ENCODE results near the gene CNPY1. TPM values are rescaled to one million over a fixed set of nuclear protein-coding genes. Genes with fewer than 3 reads are reported as not detected.

Gene CNPY1
- polyA plus RNA-seq, 1 of the 3 experiments (the other 2 are of a cell fraction) = not detected

DNA sequence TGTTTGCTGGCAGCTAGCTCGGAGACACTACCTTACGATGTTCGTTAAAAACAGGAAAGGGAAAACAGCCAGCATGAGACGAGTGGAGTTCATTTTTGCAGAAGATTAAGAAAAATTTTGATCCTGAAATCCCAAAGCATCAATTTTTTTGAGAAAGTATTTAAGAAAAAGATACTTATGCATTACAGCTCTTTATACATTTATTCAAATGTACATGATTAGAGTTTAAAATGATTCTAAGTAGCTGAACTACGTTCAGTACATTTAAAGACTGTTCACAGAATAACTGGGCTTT is 34.7 kb downstream of the CNPY1 start:
- Histone ChIP-seq H3K9ac (no peak overlapping the region), H3K27me3 (ENCODE audit: insufficient read depth) (peaks cover 86% of the 10 kb centered on the region), H3K79me2 (ENCODE audit: insufficient read depth) (no peaks in the 10 kb centered on the region), H3K36me3 (replicated peaks in 1 of 2; ENCODE audit: control insufficient read depth in 1 of 2, insufficient read depth in 2 of 2, low read length in 1 of 2) (no peaks in the 10 kb centered on the region), H3K9me3 (no peaks in the 10 kb centered on the region; the same call in 1 of the 2 replicates), H4K20me1 (ENCODE audit: insufficient read depth) (no peaks in the 10 kb centered on the region), H3K4me2 (no peak overlapping the region), H2AFZ (ENCODE audit: low read depth) (no peak overlapping the region), H3K4me1 (ENCODE audit: control insufficient read depth in 1 of 2, insufficient read depth in 2 of 2, low read depth in 1 of 2, low read length in 1 of 2) (no peaks in the 10 kb centered on the region), H3K27ac (ENCODE audit: low read depth in 2 of 2, low read length in 1 of 2) (no peak overlapping the region), H3K4me3 (ENCODE audit: low read depth in 2 of 2, low read length in 1 of 2) (no peak overlapping the region), H3F3A (replicated peaks; ENCODE audit: insufficient read depth) (no peaks in the 10 kb centered on the region), H3K9me2 (no peaks in the 10 kb centered on the region)
- DNase-seq = no peak
- ChIA-PET POLR2A (no interaction called here), CTCF (interaction anchor here (0.8 to 1.8 kb wide), 4 partner anchors 11 to 167 kb away, joined by 3 to 5 read pairs (median 3); no protein-coding TSS in a partner anchor)
- TF ChIP-seq CTCF (IDR thresholded peaks at IDR 0.05) (no peak), EZH2phosphoT487 (IDR thresholded peaks at IDR 0.05; ENCODE audit: borderline replicate concordance, low read depth) (no peak), JUND (IDR thresholded peaks at IDR 0.05) (no peak), ELF1 (IDR thresholded peaks at IDR 0.05) (no peak), FOSL2 (IDR thresholded peaks at IDR 0.05; ENCODE audit: borderline replicate concordance, low read depth) (no peak), RCOR1 (IDR thresholded peaks at IDR 0.05; ENCODE audit: low read length) (no peak), POLR2AphosphoS5 (IDR thresholded peaks at IDR 0.05; ENCODE audit: low read depth, low read length) (no peak), RAD21 (IDR thresholded peaks at IDR 0.05; ENCODE audit: low read length) (no peak), GATA2 (CRISPR knock-in tag; IDR thresholded peaks at IDR 0.05) (no peak), MEF2A (IDR thresholded peaks at IDR 0.05; ENCODE audit: borderline replicate concordance, low read depth) (no peak), MXI1 (IDR thresholded peaks at IDR 0.05; ENCODE audit: low read depth, low read length) (no peak), SMC3 (IDR thresholded peaks at IDR 0.05; ENCODE audit: low read depth, low read length) (no peak), ZBTB33 (IDR thresholded peaks at IDR 0.05; ENCODE audit: borderline replicate concordance, low read depth) (no peak), NRF1 (IDR thresholded peaks at IDR 0.05; ENCODE audit: low read depth, low read length) (no peak), FOXM1 (IDR thresholded peaks at IDR 0.05; ENCODE audit: low read depth) (no peak), RXRA (IDR thresholded peaks at IDR 0.05; ENCODE audit: borderline replicate concordance, low read depth) (no peak)
- TF ChIP-seq, protein P1, sequence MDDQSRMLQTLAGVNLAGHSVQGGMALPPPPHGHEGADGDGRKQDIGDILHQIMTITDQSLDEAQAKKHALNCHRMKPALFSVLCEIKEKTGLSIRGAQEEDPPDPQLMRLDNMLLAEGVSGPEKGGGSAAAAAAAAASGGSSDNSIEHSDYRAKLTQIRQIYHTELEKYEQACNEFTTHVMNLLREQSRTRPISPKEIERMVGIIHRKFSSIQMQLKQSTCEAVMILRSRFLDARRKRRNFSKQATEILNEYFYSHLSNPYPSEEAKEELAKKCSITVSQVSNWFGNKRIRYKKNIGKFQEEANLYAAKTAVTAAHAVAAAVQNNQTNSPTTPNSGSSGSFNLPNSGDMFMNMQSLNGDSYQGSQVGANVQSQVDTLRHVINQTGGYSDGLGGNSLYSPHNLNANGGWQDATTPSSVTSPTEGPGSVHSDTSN (IDR thresholded peaks at IDR 0.05) = no peak
- TF ChIP-seq, protein P2, sequence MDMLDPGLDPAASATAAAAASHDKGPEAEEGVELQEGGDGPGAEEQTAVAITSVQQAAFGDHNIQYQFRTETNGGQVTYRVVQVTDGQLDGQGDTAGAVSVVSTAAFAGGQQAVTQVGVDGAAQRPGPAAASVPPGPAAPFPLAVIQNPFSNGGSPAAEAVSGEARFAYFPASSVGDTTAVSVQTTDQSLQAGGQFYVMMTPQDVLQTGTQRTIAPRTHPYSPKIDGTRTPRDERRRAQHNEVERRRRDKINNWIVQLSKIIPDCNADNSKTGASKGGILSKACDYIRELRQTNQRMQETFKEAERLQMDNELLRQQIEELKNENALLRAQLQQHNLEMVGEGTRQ (IDR thresholded peaks at IDR 0.05; ENCODE audit: borderline replicate concordance, low read depth, low read length) = no peak
- TF ChIP-seq, protein P3, sequence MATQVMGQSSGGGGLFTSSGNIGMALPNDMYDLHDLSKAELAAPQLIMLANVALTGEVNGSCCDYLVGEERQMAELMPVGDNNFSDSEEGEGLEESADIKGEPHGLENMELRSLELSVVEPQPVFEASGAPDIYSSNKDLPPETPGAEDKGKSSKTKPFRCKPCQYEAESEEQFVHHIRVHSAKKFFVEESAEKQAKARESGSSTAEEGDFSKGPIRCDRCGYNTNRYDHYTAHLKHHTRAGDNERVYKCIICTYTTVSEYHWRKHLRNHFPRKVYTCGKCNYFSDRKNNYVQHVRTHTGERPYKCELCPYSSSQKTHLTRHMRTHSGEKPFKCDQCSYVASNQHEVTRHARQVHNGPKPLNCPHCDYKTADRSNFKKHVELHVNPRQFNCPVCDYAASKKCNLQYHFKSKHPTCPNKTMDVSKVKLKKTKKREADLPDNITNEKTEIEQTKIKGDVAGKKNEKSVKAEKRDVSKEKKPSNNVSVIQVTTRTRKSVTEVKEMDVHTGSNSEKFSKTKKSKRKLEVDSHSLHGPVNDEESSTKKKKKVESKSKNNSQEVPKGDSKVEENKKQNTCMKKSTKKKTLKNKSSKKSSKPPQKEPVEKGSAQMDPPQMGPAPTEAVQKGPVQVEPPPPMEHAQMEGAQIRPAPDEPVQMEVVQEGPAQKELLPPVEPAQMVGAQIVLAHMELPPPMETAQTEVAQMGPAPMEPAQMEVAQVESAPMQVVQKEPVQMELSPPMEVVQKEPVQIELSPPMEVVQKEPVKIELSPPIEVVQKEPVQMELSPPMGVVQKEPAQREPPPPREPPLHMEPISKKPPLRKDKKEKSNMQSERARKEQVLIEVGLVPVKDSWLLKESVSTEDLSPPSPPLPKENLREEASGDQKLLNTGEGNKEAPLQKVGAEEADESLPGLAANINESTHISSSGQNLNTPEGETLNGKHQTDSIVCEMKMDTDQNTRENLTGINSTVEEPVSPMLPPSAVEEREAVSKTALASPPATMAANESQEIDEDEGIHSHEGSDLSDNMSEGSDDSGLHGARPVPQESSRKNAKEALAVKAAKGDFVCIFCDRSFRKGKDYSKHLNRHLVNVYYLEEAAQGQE (IDR thresholded peaks at IDR 0.05; ENCODE audit: low read depth, low read length) = no peak
- WGBS (ENCODE audit: low lambda C conversion rate) = 3% methylated on average over 5 of the region's 5 CpGs

Data from SK-N-SH (cell line).